Activated CD4-positive, alpha-beta memory T cell treated with anti-CD3 and anti-CD28 coated beads, Interleukin-2, amount 10 ng/mL, durations not matched to agents 7 days and 5 days (primary cell): ENCODE results near the gene G3BP1. TPM values are rescaled to one million over a fixed set of nuclear protein-coding genes. Genes with fewer than 3 reads are reported as not detected.
"Not testable (repeated sequence)": the region's sequence is repeated elsewhere in the genome, so short reads cannot be mapped to it uniquely, and the experiment has no call there.

Source experiments
- CTCF ChIA-PET: fragments of 350-600 bp; sonication (Branson Sonifier 250); formaldehyde crosslinking; loops from one replicate; lab custom pipeline; 2021; ENCODE audit warnings: antibody characterized with exemption, inconsistent platforms; lab: Charles Lee
- POLR2A ChIA-PET: fragments of 350-600 bp; sonication (Branson Sonifier 250); formaldehyde crosslinking; loops from one replicate; lab custom pipeline; 2021; ENCODE audit warnings: antibody characterized with exemption; lab: Charles Lee
- DNase-seq: peaks from one replicate; pipeline ENCODE4 v3.0.0-alpha.2; 2020
- H3K27ac Mint-ChIP-seq: one replicate; pipeline ENCODE4 v1.8.0; 2021; ENCODE audit warnings: mild to moderate bottlenecking, mixed read lengths
- H3K27me3 Mint-ChIP-seq: one replicate; pipeline ENCODE4 v1.8.0; 2021; ENCODE audit warnings: mixed read lengths
- H3K36me3 Mint-ChIP-seq: one replicate; pipeline ENCODE4 v1.8.0; 2021; ENCODE audit warnings: low read depth, mixed read lengths
- H3K4me1 Mint-ChIP-seq: one replicate; pipeline ENCODE4 v1.8.0; 2021; ENCODE audit warnings: mixed read lengths
- H3K4me3 Mint-ChIP-seq: one replicate; pipeline ENCODE4 v1.8.0; 2021; ENCODE audit warnings: mild to moderate bottlenecking, mixed read lengths
- H3K9me3 Mint-ChIP-seq: one replicate; pipeline ENCODE4 v1.8.0; 2021; ENCODE audit warnings: mixed read lengths
- total RNA-seq, 2 experiments: library from RNA; stranded (reverse); gene quantifications; one replicate each; pipeline ENCODE4 v1.2.3, GENCODE V29; 2021

The G3BP1 gene
- total RNA-seq, 2 experiments from 2014 or later: 198 to 210 TPM

DNA sequence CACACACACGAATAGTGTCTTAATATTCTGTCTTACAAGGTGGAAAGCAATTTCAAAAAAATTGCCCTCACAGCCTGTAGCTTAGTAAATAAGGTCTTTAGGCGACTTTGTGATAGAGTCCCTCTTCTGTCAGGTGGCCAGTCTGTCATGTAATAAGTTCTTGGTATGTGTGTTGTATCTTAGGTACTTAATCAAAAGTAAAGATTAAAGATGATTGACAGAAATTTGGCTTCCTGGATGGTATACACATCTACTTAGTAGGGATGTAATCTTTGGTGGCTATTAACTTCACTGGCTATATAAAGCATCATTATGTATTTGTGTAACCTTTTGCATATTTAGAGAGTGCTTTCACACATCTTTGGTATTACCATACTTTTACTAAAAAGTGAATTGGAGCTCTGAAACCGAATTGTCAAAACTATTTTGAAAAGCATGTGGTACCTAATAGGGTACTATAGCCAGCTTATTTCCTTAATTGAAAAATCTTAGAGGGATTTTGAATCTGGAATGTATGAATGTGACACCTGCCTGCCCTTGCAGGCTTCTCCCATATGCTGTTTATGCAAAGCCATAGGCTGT, 3.4 kb downstream of the G3BP1 start:
- H3K36me3 Mint-ChIP-seq: peaks cover 50% of the 10 kb centered on the region
- CTCF ChIA-PET: interaction anchor here (1.2 to 1.9 kb wide), 3 partner anchors 116 to 368 kb away, joined by 5 to 8 read pairs (median 6); partner anchors contain the start of gene SLC36A1
- peaks cover 61% of the 10 kb centered on the region for H3K4me1 Mint-ChIP-seq
- H3K27ac Mint-ChIP-seq: peak overlapping the region; percentile 22
- H3K27me3 Mint-ChIP-seq: no peaks in the 10 kb centered on the region
- POLR2A ChIA-PET: interaction anchor here (1.2 to 6.7 kb wide), 4 partner anchors 8 to 42 kb away, joined by 4 to 184 read pairs (median 92); partner anchors contain the start of gene ATOX1
- H3K4me3 Mint-ChIP-seq: peak overlapping the region; percentile 40
- H3K9me3 Mint-ChIP-seq: no peaks in the 10 kb centered on the region
- no peak for DNase-seq

DNA sequence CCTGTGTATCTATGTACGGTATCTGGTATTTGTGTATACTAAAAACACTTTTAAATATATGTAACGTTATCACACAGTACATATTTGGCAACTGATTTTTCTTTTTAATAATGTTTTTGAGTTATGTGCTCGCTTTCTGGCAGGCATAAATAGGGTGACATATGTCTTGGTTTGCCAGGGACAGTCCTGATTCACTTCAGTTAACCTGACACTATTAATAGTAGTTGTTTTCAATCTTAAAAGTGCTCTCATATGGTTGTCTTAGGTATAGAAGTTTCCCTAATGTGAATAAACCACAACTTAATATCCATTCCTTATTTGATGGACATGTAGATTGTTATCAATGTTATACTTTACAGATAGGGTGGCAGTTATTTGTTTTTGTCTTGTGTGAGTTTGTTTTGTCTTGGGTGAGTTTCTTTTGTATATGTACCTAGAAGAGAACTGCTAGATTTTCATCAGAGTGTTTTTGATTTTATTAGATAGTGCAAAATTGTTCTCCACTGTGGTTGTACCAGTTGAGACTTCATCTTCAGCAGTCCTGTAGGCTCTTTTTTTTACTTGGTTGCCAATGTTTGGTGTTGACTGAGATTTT, 7.9 kb downstream of the G3BP1 start:
- Mint-ChIP-seq H3K4me1 (peaks cover 74% of the 10 kb centered on the region), H3K36me3 (peaks cover 42% of the 10 kb centered on the region), H3K9me3 (no peaks in the 10 kb centered on the region), H3K27me3 (no peaks in the 10 kb centered on the region), H3K4me3 (no peak overlapping the region), H3K27ac (no peak overlapping the region)
- ChIA-PET POLR2A (interaction anchor here (7.1 kb wide), 1 partner anchor 7 kb away, joined by 54 read pairs; the partner anchor contains the start of gene G3BP1), CTCF (interaction anchor here (2.7 kb wide), 1 partner anchor 8 kb away, joined by 11 read pairs; the partner anchor contains the start of gene G3BP1)
- DNase-seq: no peak

DNA sequence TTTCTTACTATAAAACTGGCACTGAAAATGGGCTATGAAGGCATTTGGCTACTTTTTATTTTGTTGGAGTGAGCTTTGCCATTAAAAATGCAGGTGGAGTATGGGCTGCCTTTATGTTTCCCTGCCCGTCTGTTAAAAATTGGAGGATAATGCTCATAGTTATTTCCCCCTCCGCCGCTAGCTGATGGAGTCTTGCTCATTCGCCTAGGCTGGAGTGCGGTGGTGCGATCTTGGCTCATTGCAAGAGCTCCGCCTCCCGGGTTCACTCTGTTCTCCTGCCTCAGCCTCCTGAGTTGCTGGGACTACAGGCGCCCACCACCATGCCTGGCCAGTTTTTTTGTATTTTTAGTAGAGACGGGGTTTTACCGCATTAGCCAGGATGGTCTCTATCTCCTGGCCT, 8.6 kb downstream of the G3BP1 start:
- POLR2A ChIA-PET: interaction anchor here (7.1 kb wide), 1 partner anchor 8 kb away, joined by 54 read pairs; the partner anchor contains the start of gene G3BP1
- CTCF ChIA-PET: interaction anchor here (2.7 kb wide), 1 partner anchor 9 kb away, joined by 11 read pairs; the partner anchor contains the start of gene G3BP1
- peaks cover 45% of the 10 kb centered on the region for H3K36me3 Mint-ChIP-seq
- H3K27ac Mint-ChIP-seq: no peak overlapping the region
- no peak for DNase-seq
- no peaks in the 10 kb centered on the region for H3K27me3 Mint-ChIP-seq
- peaks cover 73% of the 10 kb centered on the region for H3K4me1 Mint-ChIP-seq
- no peaks in the 10 kb centered on the region for H3K9me3 Mint-ChIP-seq
- H3K4me3 Mint-ChIP-seq: no peak overlapping the region

DNA sequence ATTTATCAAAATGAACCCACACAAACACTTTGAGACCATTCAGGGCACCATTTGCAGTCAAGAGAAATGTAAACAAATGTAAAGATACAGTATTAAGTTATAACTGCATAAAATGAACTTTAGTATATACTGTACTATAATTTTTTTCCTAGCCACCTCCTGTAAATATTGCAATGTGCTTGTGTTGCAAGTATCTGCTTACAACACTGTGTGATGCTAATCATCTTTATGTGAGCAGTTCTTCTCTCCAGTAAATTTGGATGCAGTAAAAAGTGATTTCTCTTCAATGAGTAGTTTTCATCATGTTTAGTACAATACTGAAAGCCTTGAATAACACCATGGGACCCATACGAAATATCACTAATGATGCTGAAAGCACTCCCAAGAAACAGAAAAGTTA, 9.4 kb downstream of the G3BP1 start:
- CTCF ChIA-PET: interaction anchor here (2.7 kb wide), 1 partner anchor 9 kb away, joined by 11 read pairs; the partner anchor contains the start of gene G3BP1
- no peak for DNase-seq
- peaks cover 43% of the 10 kb centered on the region for H3K36me3 Mint-ChIP-seq
- no peaks in the 10 kb centered on the region for H3K9me3 Mint-ChIP-seq
- POLR2A ChIA-PET: interaction anchor here (7.1 kb wide), 1 partner anchor 9 kb away, joined by 54 read pairs; the partner anchor contains the start of gene G3BP1
- H3K4me3 Mint-ChIP-seq: no peak overlapping the region
- peaks cover 71% of the 10 kb centered on the region for H3K4me1 Mint-ChIP-seq
- H3K27ac Mint-ChIP-seq: no peak overlapping the region
- no peaks in the 10 kb centered on the region for H3K27me3 Mint-ChIP-seq

DNA sequence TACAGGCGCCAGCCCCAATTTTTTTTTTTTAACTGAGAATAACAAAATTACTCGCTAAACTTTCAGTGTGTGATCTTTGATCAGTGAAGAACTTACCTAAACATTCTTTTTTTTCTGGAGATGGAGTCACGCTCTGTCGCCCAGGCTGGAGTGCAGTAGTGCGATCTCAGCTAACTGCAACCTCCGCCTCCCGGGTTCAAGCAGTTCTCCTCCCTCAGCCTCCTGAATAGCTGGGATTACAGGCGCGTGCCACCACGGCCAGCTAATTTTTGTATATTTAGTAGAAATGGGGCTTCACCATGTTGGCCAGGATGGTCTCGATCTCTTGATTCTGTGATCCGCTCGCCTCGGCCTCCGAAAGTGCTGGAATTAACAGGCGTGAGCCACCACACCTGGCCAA, 11.9 kb downstream of the G3BP1 start:
- CTCF ChIA-PET: interaction anchor here (1.8 to 2.4 kb wide), 2 partner anchors 10 to 13 kb away, joined by 6 to 8 read pairs; partner anchors contain the start of gene G3BP1
- H3K9me3 Mint-ChIP-seq, H3K4me3 Mint-ChIP-seq, DNase-seq, H3K27ac Mint-ChIP-seq, H3K27me3 Mint-ChIP-seq: not testable (repeated sequence)
- Mint-ChIP-seq H3K4me1 (peaks cover 58% of the 10 kb centered on the region), H3K36me3 (peaks cover 39% of the 10 kb centered on the region)
- POLR2A ChIA-PET: interaction anchor here (7.1 kb wide), 1 partner anchor 11 kb away, joined by 54 read pairs; the partner anchor contains the start of gene G3BP1

DNA sequence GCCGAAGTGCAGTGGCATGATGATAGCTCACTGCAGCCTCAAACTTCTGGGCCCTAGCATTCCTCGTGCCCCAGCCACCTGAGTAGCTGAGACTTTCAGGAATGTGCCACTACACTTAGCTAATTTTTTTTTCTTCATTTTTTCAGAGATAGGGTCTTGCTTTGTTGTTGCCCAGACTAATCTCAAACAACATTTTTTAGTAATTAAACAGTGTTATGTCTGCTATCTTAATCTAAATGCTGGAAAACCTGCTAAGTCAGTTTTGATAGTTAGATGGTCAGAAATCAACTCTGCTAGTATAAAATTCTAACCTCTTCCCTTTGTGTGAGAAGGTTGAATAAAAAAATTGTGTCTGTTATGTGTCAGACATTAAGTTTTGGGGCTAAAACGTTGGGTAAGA, 12.4 kb downstream of the G3BP1 start:
- no peak overlapping the region for H3K4me3 Mint-ChIP-seq
- DNase-seq: no peak
- no peaks in the 10 kb centered on the region for H3K9me3 Mint-ChIP-seq
- H3K36me3 Mint-ChIP-seq: peaks cover 38% of the 10 kb centered on the region
- ChIA-PET CTCF (interaction anchor here (1.8 to 2.4 kb wide), 2 partner anchors 11 to 13 kb away, joined by 6 to 8 read pairs; partner anchors contain the start of gene G3BP1), POLR2A (interaction anchor here (0.7 to 7.1 kb wide), 3 partner anchors 11 to 15 kb away, joined by 3 to 54 read pairs (median 5); partner anchors contain the start of gene G3BP1)
- H3K4me1 Mint-ChIP-seq: peaks cover 54% of the 10 kb centered on the region
- H3K27me3 Mint-ChIP-seq: no peaks in the 10 kb centered on the region
- H3K27ac Mint-ChIP-seq: no peak overlapping the region

DNA sequence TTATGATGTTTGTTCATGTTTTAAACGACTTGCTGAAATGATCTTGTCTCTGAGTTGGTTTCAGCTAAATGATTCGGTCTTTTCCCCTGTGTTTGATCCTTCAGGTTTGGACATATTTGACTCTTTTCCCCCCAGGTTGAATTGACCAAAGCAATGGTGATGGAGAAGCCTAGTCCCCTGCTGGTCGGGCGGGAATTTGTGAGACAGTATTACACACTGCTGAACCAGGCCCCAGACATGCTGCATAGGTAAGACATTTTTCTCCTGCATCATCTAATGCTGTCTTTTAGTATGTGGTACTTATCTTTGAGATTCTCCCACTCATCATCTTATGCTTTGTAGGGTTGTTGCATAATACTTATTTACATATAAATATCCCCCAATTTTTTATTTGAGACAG, 14.7 kb downstream of the G3BP1 start:
- Mint-ChIP-seq H3K9me3 (no peaks in the 10 kb centered on the region), H3K36me3 (peaks cover 45% of the 10 kb centered on the region), H3K4me3 (no peak overlapping the region), H3K4me1 (peaks cover 35% of the 10 kb centered on the region), H3K27me3 (no peaks in the 10 kb centered on the region), H3K27ac (peak overlapping the region; percentile 25)
- no peak for DNase-seq
- CTCF ChIA-PET: interaction anchor here (0.6 kb wide), 1 partner anchor 31 kb away, joined by 3 read pairs; no protein-coding TSS in a partner anchor
- POLR2A ChIA-PET: interaction anchor here (7.1 kb wide), 1 partner anchor 14 kb away, joined by 54 read pairs; the partner anchor contains the start of gene G3BP1

DNA sequence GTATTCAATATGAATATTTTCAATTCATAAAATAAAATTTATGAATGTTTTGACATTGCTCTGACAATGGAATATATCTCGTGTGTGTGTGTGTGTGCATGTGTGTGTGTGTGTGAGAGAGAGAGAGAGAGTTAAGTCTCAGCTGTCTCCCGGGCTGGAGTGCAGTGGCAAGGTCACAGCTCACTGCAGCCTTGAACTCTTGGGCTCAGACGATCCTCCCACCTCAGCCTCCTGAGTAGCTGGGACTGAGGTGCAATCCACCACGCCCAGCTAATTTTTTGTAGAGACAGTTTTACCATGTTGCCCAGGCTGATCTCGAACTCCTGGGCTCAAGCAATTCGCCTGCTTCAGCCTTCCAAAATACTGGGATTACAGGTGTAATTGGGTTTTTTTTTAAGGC, 16.1 kb downstream of the G3BP1 start:
- Mint-ChIP-seq H3K36me3 (peaks cover 56% of the 10 kb centered on the region), H3K4me3 (no peak overlapping the region), H3K9me3 (no peaks in the 10 kb centered on the region), H3K27me3 (no peaks in the 10 kb centered on the region), H3K4me1 (peaks cover 27% of the 10 kb centered on the region), H3K27ac (no peak overlapping the region)
- POLR2A ChIA-PET: interaction anchor here (1.9 to 2.6 kb wide), 2 partner anchors 11 to 17 kb away, joined by 7 read pairs; partner anchors contain the start of gene G3BP1
- DNase-seq: no peak
- CTCF ChIA-PET: interaction anchor here (0.9 kb wide), 1 partner anchor 37 kb away, joined by 3 read pairs; no protein-coding TSS in a partner anchor

DNA sequence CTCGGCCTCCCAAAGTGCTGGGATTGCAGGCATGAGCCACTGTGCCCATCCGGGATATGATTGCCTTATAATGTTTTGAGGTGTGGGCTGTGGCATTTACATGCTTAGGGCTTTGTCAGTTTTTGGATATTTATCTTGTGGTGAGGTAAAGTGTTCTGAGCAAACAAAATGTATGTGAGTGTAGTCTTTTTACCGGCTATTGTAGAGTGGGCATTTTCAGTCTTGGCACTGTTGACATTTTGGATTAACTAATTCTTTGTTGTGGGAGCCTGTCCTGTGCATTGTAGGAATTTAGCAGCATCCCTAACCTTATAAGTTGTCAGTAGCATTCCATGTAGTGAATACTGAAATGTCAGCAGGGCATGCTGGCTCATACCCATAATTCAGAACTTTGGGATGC, 21.6 kb downstream of the G3BP1 start:
- no peak overlapping the region for H3K27ac Mint-ChIP-seq
- H3K9me3 Mint-ChIP-seq: no peaks in the 10 kb centered on the region
- H3K36me3 Mint-ChIP-seq: peaks cover 81% of the 10 kb centered on the region
- ChIA-PET POLR2A (no interaction called here), CTCF (no interaction called here)
- H3K4me3 Mint-ChIP-seq: no peak overlapping the region
- H3K4me1 Mint-ChIP-seq: peaks cover 20% of the 10 kb centered on the region
- DNase-seq: no peak
- H3K27me3 Mint-ChIP-seq: no peaks in the 10 kb centered on the region

DNA sequence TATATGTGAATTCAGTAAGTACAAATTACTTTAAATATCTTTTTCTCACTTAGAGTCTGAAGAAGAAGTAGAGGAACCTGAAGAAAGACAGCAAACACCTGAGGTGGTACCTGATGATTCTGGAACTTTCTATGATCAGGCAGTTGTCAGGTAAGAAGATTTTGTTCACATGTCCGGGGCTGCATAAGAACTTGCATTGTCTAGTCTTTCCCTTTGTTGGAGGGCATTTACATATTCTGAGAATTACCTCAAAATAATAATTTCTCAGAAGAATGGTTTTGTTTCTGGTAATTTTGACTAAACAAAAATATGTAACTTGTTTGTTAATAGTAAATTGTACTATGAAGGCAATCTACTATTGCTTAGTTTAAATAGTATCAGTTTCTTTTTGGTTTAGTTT, 23.7 kb downstream of the G3BP1 start:
- Mint-ChIP-seq H3K27me3 (no peaks in the 10 kb centered on the region), H3K4me1 (peaks cover 33% of the 10 kb centered on the region), H3K36me3 (peaks cover 82% of the 10 kb centered on the region), H3K4me3 (no peak overlapping the region), H3K9me3 (no peaks in the 10 kb centered on the region), H3K27ac (no peak overlapping the region)
- DNase-seq: no peak
- CTCF ChIA-PET: no interaction called here
- POLR2A ChIA-PET: interaction anchor here (1.6 kb wide), 1 partner anchor 11 kb away, joined by 3 read pairs; no protein-coding TSS in a partner anchor

DNA sequence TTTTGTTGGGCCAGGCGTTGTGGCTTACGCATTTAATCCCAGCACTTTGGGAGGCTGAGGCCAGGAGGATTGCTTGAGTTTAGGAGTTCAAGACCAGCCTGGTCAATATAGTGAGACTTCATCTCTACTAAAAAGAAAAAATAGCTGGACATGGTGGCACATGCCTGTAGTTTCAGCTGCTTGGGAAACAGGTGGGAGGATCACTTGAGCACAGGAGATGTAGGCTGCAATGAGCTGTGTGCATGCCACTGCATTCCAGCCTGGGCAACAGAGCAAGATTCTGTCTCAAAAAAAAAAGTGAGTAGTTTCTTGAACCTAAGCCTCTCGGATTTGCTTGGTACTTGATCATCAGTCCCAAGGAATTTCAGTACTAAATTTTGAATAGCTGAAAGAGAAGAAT, 26.9 kb downstream of the G3BP1 start:
- Mint-ChIP-seq H3K9me3 (no peaks in the 10 kb centered on the region), H3K27me3 (no peaks in the 10 kb centered on the region), H3K4me3 (no peak overlapping the region), H3K27ac (no peak overlapping the region), H3K4me1 (peaks cover 30% of the 10 kb centered on the region), H3K36me3 (peaks cover 77% of the 10 kb centered on the region)
- no peak for DNase-seq
- CTCF ChIA-PET: interaction anchor here (1.6 to 3.0 kb wide), 2 partner anchors 27 kb away, joined by 4 to 12 read pairs; partner anchors contain the start of gene G3BP1
- POLR2A ChIA-PET: interaction anchor here (1.2 to 4.4 kb wide), 5 partner anchors 10 to 27 kb away, joined by 3 to 24 read pairs (median 5); partner anchors contain the start of gene G3BP1

DNA sequence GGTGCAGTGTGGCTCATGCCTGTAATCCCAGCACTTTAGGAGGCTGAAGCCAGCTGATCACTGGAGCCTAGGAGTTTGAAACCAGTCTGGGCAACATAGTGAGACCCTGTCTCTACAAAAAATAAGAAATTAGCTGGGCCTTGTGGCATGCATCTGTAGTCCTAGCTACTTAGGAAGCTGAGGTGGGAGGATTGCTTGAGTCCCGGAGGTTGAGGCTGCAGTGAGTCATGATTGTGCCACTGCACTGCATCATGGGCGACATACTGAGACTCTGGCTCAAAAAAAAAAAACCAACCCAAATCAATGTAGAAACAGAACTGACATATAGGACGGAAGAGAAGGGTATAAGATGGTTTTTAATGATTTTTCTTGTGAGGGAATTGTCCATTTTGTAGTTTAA, 27.7 kb downstream of the G3BP1 start:
- Mint-ChIP-seq H3K36me3 (peaks cover 77% of the 10 kb centered on the region), H3K9me3 (no peaks in the 10 kb centered on the region), H3K4me1 (peaks cover 28% of the 10 kb centered on the region), H3K27ac (peak overlapping the region; percentile 57), H3K4me3 (no peak overlapping the region), H3K27me3 (no peaks in the 10 kb centered on the region)
- CTCF ChIA-PET: interaction anchor here (1.0 to 3.0 kb wide), 3 partner anchors 26 to 141 kb away, joined by 4 to 12 read pairs (median 4); partner anchors contain the start of gene G3BP1
- peak; percentile 21 for DNase-seq
- POLR2A ChIA-PET: interaction anchor here (0.7 to 4.4 kb wide), 6 partner anchors 10 to 28 kb away, joined by 3 to 24 read pairs (median 4); partner anchors contain the start of gene G3BP1
